Astrocyte (in vitro differentiated cells and primary cell): ENCODE results near the gene SERPINA9. TPM values are rescaled to one million over a fixed set of nuclear protein-coding genes. Genes with fewer than 3 reads are reported as not detected.
A peak's percentile ranks its signal among the peaks of the same experiment; 100 is the strongest.

ENCODE experiments used
- DNase-seq: peaks from one replicate; pipeline ENCODE4 v3.0.0-alpha.2; 2010; ENCODE audit warnings: low read depth
- FAIRE-seq: peaks from 2 replicates; lab custom pipeline; 2011; peaks lifted over from hg19 to GRCh38; lab: Jason Lieb, UNC
- H2AFZ ChIP-seq: 2 replicates; pipeline ENCODE4 v1.6.0; 2012; ENCODE audit warnings: low read depth, low read length, inconsistent platforms
- H3K27ac ChIP-seq: 2 replicates; pipeline ENCODE4 v1.5.1; 2011; ENCODE audit warnings: low read depth, low read length, inconsistent platforms
- H3K27me3 ChIP-seq: 2 replicates; pipeline ENCODE4 v1.6.0; 2011; ENCODE audit warnings: low read length, inconsistent platforms; ENCODE audit not compliant: insufficient read depth
- H3K36me3 ChIP-seq: 2 replicates; pipeline ENCODE4 v1.5.1; 2011; ENCODE audit warnings: low read length, inconsistent platforms; ENCODE audit not compliant: insufficient read depth
- H3K4me1 ChIP-seq: 2 replicates; pipeline ENCODE4 v1.5.1; 2011; ENCODE audit warnings: low read length, inconsistent platforms; ENCODE audit not compliant: insufficient read depth
- H3K4me2 ChIP-seq: 2 replicates; pipeline ENCODE4 v1.6.0; 2012; ENCODE audit warnings: low read length, inconsistent platforms
- H3K4me3 ChIP-seq: 2 replicates; pipeline ENCODE4 v1.5.1; 2011; ENCODE audit warnings: low read depth, mild to moderate bottlenecking, low read length, inconsistent platforms; ENCODE audit not compliant: insufficient read depth
- H3K79me2 ChIP-seq: 2 replicates; pipeline ENCODE4 v1.6.0; 2012; ENCODE audit warnings: mild to moderate bottlenecking, low read length, inconsistent platforms; ENCODE audit not compliant: insufficient read depth
- H3K9ac ChIP-seq: 2 replicates; pipeline ENCODE4 v1.6.0; 2012; ENCODE audit warnings: mild to moderate bottlenecking, low read length, inconsistent platforms
- H3K9me3 ChIP-seq: 2 replicates; pipeline ENCODE4 v1.5.1; 2012; ENCODE audit warnings: low read depth, mild to moderate bottlenecking, low read length, inconsistent platforms; ENCODE audit not compliant: insufficient read depth
- H4K20me1 ChIP-seq: 2 replicates; pipeline ENCODE4 v1.6.0; 2012; ENCODE audit warnings: low read length, inconsistent platforms; ENCODE audit not compliant: insufficient read depth
- H3K27ac Mint-ChIP-seq: one replicate; pipeline ENCODE4 v1.8.0; 2021; ENCODE audit warnings: mild to moderate bottlenecking, mixed read lengths; ENCODE audit not compliant: unreplicated experiment
- H3K27me3 Mint-ChIP-seq: one replicate; pipeline ENCODE4 v1.8.0; 2021; ENCODE audit warnings: low read depth, mixed read lengths; ENCODE audit not compliant: unreplicated experiment
- H3K36me3 Mint-ChIP-seq: one replicate; pipeline ENCODE4 v1.8.0; 2021; ENCODE audit warnings: low read depth, mixed read lengths; ENCODE audit not compliant: unreplicated experiment
- H3K4me1 Mint-ChIP-seq: one replicate; pipeline ENCODE4 v1.8.0; 2021; ENCODE audit warnings: low read depth, mixed read lengths; ENCODE audit not compliant: unreplicated experiment
- H3K4me3 Mint-ChIP-seq: one replicate; pipeline ENCODE4 v1.8.0; 2021; ENCODE audit warnings: mild to moderate bottlenecking, moderate library complexity, mixed read lengths; ENCODE audit not compliant: unreplicated experiment
- H3K9me3 Mint-ChIP-seq: one replicate; pipeline ENCODE4 v1.8.0; 2021; ENCODE audit warnings: mild to moderate bottlenecking, mixed read lengths; ENCODE audit not compliant: unreplicated experiment
- EZH2 ChIP-seq: IDR thresholded peaks from 2 replicates; pipeline ENCODE4 v1.6.1; 2012; ENCODE audit warnings: mild to moderate bottlenecking, low read length, inconsistent platforms; ENCODE audit not compliant: insufficient read depth
- total RNA-seq: library from RNA; stranded (reverse); gene quantifications from 2 replicates; pipeline ENCODE4 v1.2.1, GENCODE V29; 2021
- TF ChIP-seq, protein P1 (sequence below): IDR thresholded peaks from 2 replicates; pipeline ENCODE4 v1.5.1; 2011; ENCODE audit warnings: low read depth, mild to moderate bottlenecking, inconsistent platforms, low read length, moderate library complexity; ENCODE audit not compliant: insufficient read depth

Gene SERPINA9
- total RNA-seq, 1 donor from 2014 or later, result not detected

DNA sequence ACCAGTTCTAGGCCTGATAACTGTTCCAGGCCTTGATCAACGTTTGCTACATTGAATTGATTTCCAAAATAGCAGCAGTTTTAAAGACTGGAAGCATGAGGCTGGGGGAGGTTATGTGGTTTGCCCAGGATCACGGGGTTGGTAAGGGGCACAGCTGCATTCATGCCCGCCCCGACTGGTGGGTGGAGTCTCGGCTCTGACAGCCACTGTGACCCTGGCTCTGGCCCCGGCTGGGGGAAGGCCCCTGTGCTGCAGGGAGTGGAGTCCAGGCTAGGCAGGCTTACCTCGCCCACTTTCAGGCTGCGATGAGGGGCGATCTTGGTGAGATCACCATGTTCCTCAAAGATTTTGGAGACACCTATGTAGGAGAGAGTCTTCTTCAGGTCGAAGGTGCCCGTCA lies 13.3 kb upstream of the SERPINA9 start:
- Histone ChIP-seq H3K9me3 (no peaks in the 10 kb centered on the region), H4K20me1 (no peaks in the 10 kb centered on the region), H3K4me2 (no peak overlapping the region), H3K27ac (no peak overlapping the region), H3K36me3 (no peaks in the 10 kb centered on the region), H3K4me1 (peaks cover 21% of the 10 kb centered on the region), H3K27me3 (peaks cover 4% of the 10 kb centered on the region), H2AFZ (no peak overlapping the region), H3K4me3 (no peak overlapping the region), H3K9ac (no peak overlapping the region), H3K79me2 (no peaks in the 10 kb centered on the region)
- Mint-ChIP-seq H3K27me3 (peaks cover 28% of the 10 kb centered on the region), H3K36me3 (peaks cover 2% of the 10 kb centered on the region), H3K4me3 (no peak overlapping the region), H3K4me1 (peaks cover 6% of the 10 kb centered on the region), H3K9me3 (no peaks in the 10 kb centered on the region), H3K27ac (no peak overlapping the region)
- no peak for FAIRE-seq
- no peak for DNase-seq
- TF ChIP-seq, protein P1, sequence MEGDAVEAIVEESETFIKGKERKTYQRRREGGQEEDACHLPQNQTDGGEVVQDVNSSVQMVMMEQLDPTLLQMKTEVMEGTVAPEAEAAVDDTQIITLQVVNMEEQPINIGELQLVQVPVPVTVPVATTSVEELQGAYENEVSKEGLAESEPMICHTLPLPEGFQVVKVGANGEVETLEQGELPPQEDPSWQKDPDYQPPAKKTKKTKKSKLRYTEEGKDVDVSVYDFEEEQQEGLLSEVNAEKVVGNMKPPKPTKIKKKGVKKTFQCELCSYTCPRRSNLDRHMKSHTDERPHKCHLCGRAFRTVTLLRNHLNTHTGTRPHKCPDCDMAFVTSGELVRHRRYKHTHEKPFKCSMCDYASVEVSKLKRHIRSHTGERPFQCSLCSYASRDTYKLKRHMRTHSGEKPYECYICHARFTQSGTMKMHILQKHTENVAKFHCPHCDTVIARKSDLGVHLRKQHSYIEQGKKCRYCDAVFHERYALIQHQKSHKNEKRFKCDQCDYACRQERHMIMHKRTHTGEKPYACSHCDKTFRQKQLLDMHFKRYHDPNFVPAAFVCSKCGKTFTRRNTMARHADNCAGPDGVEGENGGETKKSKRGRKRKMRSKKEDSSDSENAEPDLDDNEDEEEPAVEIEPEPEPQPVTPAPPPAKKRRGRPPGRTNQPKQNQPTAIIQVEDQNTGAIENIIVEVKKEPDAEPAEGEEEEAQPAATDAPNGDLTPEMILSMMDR, result no peak
- TF ChIP-seq EZH2, result no peak

DNA sequence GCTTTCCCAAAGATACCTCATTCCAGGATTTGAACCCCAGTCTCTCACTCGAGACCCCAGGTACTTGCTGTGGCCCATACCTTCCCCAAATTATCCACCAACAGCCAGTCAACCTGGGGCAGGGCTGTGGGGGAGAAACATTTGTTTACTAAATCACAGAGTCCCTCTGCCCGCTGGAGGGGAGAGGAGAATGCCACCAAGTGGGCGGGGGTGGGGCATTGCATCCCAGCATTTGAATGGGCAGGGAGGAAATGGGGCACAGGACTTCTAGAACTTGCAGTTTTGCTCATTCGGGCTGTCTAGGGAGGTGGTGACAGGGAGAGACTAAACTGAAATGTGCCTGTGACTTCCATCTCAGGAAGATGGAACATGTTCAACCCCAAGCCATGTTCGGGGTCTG lies 10.9 kb upstream of the SERPINA9 start:
- H3K4me2 ChIP-seq, result peak overlapping the region; percentile 76
- H3K79me2 ChIP-seq, result no peaks in the 10 kb centered on the region

More for the DNA sequence above, 10.9 kb upstream of the SERPINA9 start:
- no peak for DNase-seq
- Mint-ChIP-seq H3K27me3 (peaks cover 17% of the 10 kb centered on the region), H3K36me3 (peaks cover 2% of the 10 kb centered on the region), H3K9me3 (no peaks in the 10 kb centered on the region), H3K4me1 (peaks cover 20% of the 10 kb centered on the region), H3K4me3 (no peak overlapping the region), H3K27ac (no peak overlapping the region)
- no peak for FAIRE-seq
- no peak overlapping the region for H3K27ac ChIP-seq
- H4K20me1 ChIP-seq, result no peaks in the 10 kb centered on the region
- no peaks in the 10 kb centered on the region for H3K9me3 ChIP-seq
- H3K4me1 ChIP-seq, result peaks cover 30% of the 10 kb centered on the region
- TF ChIP-seq, protein P1, result no peak
- H3K27me3 ChIP-seq, result peaks cover 4% of the 10 kb centered on the region
- H2AFZ ChIP-seq, result peak overlapping the region; percentile 75
- no peaks in the 10 kb centered on the region for H3K36me3 ChIP-seq
- no peak overlapping the region for H3K4me3 ChIP-seq
- peak overlapping the region; percentile 55 for H3K9ac ChIP-seq
